Measurements from ENCODE around the gene ACTR3.

ACTR3 gene

DNA sequence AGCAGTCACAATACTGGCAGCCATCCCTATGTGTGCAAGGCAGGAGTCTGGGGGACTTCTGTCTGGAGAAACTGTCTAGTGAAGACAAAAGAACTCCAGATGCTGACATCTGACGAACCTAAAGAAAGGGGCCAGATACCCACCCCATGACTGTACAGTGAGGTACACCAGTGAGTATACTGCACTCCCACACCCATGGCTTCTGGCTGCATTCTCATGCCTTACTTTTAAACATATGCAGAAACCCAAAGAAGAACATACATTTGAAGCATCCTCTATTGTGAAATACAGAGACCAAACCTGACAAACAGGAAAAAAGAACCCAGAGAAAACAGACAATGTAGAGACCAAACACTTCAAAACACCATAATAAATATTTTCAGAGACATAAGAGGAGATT is 102.2 kb downstream of the ACTR3 start:
- in situ Hi-C loops (cut with HindIII; ENCODE audit: low sequenced_read_pairs), result no loop called here

GRCh38 chr2:113996671-113997594 is 107.0 kb downstream of the ACTR3 start:
- in situ Hi-C loops (cut with HindIII; ENCODE audit: low sequenced_read_pairs), result no loop called here

GRCh38 chr2:114001152-114001551 is 111.3 kb downstream of the ACTR3 start:
- in situ Hi-C loops (cut with HindIII; ENCODE audit: low sequenced_read_pairs), result loop anchor here (5.0 kb wide), 1 partner anchor 44 kb away; no protein-coding TSS in a partner anchor

DNA sequence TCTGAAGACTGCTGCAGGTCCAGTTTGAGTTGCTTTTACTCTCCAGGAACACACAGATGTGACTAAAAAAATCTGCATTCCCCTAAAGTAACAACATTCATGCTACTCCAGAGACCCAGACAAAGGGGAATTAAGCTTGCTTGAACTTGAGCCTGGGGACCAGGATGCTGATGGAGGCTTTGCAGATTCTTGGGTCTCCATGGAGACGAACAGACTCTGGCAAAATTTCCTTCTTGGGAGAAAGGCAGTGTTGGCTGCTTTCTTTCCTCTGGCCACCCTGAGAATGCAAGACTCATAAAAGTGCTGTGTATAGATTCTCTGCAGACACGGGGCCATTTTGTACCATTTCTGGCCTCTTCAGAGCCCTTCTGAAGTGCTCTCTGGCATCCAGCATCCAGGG is 112.0 kb downstream of the ACTR3 start:
- in situ Hi-C loops (cut with HindIII; ENCODE audit: low sequenced_read_pairs), result loop anchor here (5.0 kb wide), 1 partner anchor 45 kb away; no protein-coding TSS in a partner anchor

- in situ Hi-C loops (cut with HindIII; ENCODE audit: low sequenced_read_pairs), result no loop called here
Observed at GRCh38 chr2:114005110-114005783, 115.4 kb downstream of the ACTR3 start.

DNA sequence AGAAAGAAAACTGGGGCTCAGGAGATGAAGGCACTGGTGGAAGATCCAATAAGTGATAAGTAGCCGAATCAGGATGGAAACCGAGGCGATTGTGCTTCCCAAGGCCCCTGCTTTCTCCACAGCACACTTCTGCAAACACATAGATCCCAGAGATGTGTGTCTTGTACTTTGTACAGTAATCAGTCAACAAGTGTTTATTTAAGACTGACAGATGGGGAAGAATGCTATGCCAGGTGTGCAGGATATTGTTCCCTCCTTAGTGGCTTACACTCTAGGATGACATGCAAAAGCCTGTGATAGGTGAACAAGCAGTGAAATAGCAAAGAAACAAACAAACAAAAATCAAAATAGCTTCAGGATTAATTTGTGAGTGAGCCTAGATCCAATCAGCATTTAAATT is 116.6 kb downstream of the ACTR3 start:
- in situ Hi-C loops (cut with HindIII; ENCODE audit: low sequenced_read_pairs), result no loop called here

GRCh38 chr2:114007436-114007835 is 117.5 kb downstream of the ACTR3 start:
- in situ Hi-C loops (cut with HindIII; ENCODE audit: low sequenced_read_pairs), result no loop called here

- in situ Hi-C loops (cut with HindIII; ENCODE audit: low sequenced_read_pairs), result no loop called here
Observed at GRCh38 chr2:114008720-114009119, 118.8 kb downstream of the ACTR3 start.

GRCh38 chr2:114009205-114009944 is 119.5 kb downstream of the ACTR3 start:
- in situ Hi-C loops (cut with HindIII; ENCODE audit: low sequenced_read_pairs), result no loop called here

- in situ Hi-C loops (cut with HindIII; ENCODE audit: low sequenced_read_pairs), result no loop called here
Observed at GRCh38 chr2:114010001-114010400, 120.1 kb downstream of the ACTR3 start.

GRCh38 chr2:114011713-114012112 is 121.8 kb downstream of the ACTR3 start:
- in situ Hi-C loops (cut with HindIII; ENCODE audit: low sequenced_read_pairs), result no loop called here

All from endothelial cell of hepatic sinusoid (primary cell).